Gastrocnemius medialis (tissue), 4 donors: ENCODE data around the gene CLPTM1L.

Source experiments
- CTCF ChIP-seq, 5 experiments: fragments of 450-650 bp in 3 of 5; fragments of 200-600 bp in 2 of 5; sonication (generic) in 2 of 5; IDR thresholded peaks in 4 of 5; conservative IDR thresholded peaks in 1 of 5; 1 replicate in 4 of 5; 2 replicates in 1 of 5; pipeline ENCODE4 v1.5.1; 2016 to 2019; ENCODE audit warnings: antibody characterized with exemption in 5 of 5, mild to moderate bottlenecking in 3 of 5, moderate library complexity in 3 of 5
- POLR2A ChIP-seq, 2 donors: fragments of 450-650 bp; IDR thresholded peaks; one replicate each; pipeline ENCODE4 v1.6.1; 2017; ENCODE audit warnings: antibody characterized with exemption in 2 of 2, mild to moderate bottlenecking in 2 of 2, moderate library complexity in 2 of 2

GRCh38 chr5:1347571-1347970 is 2.7 kb upstream of the CLPTM1L start:
- no peak for TF ChIP-seq CTCF (IDR thresholded peaks at IDR 0.05 in 4 of 5, conservative IDR thresholded peaks at IDR 0.05 in 1 of 5)
- TF ChIP-seq POLR2A (IDR thresholded peaks at IDR 0.05): no peak
